Measurements from ENCODE around the gene MXD4. TPM values are rescaled to one million over a fixed set of nuclear protein-coding genes. Genes with fewer than 3 reads are reported as not detected.

Gene MXD4
- total and polyA plus RNA-seq, 9 of the 15 experiments (the other 6 are each of a cell fraction or from before 2014, with no cell fraction given), result 0.06 to 13.5 (median 5.9) TPM

GRCh38 chr4:2226261-2226660 lies 35.6 kb downstream of the MXD4 start (continued):
- TF ChIP-seq CXXC5 (CRISPR knock-in tag; IDR thresholded peaks at IDR 0.05) (no peak), BRF2 (IDR thresholded peaks at IDR 0.05; ENCODE audit: borderline replicate concordance, insufficient read depth, insufficient read length) (no peak), ZBTB40 (IDR thresholded peaks at IDR 0.05) (no peak), ZBTB40 (CRISPR knock-in tag; IDR thresholded peaks at IDR 0.05) (no peak), CAMTA2 (CRISPR knock-in tag; conservative IDR thresholded peaks at IDR 0.05) (no peak), MBD1 (CRISPR knock-in tag; IDR thresholded peaks at IDR 0.05) (no peak), VEZF1 (CRISPR knock-in tag; IDR thresholded peaks at IDR 0.05) (no peak), ZNF668 (CRISPR knock-in tag; IDR thresholded peaks at IDR 0.05) (no peak), RFX1 (IDR thresholded peaks at IDR 0.05) (no peak), SUPT5H (IDR thresholded peaks at IDR 0.05) (no peak)
- TF ChIP-seq, protein P1, sequence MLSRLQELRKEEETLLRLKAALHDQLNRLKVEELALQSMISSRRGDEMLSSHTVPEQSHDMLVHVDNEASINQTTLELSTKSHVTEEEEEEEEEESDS (CRISPR knock-in tag; IDR thresholded peaks at IDR 0.05), result no peak

Measured in K562 (cell line).